Measurements from ENCODE around the gene FAM120B.

DNA sequence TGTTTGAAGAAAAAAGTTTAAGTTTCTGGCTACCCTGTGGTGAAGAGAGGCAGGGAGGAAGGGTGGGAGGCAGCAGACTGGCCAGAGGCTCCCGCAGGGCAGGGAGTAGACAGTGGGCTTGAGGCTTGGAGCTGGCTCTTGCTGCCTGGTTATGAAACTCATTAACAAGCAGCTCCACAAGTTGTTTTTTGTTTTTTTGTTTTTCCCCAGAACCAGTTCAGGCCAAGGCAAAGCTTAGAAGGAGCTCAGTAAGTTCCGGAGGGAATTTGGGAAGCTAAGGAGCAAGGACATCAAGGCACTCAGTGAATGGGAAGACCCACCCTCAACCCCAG, 19.7 kb upstream of the FAM120B start:
- TF ChIP-seq, protein P1, sequence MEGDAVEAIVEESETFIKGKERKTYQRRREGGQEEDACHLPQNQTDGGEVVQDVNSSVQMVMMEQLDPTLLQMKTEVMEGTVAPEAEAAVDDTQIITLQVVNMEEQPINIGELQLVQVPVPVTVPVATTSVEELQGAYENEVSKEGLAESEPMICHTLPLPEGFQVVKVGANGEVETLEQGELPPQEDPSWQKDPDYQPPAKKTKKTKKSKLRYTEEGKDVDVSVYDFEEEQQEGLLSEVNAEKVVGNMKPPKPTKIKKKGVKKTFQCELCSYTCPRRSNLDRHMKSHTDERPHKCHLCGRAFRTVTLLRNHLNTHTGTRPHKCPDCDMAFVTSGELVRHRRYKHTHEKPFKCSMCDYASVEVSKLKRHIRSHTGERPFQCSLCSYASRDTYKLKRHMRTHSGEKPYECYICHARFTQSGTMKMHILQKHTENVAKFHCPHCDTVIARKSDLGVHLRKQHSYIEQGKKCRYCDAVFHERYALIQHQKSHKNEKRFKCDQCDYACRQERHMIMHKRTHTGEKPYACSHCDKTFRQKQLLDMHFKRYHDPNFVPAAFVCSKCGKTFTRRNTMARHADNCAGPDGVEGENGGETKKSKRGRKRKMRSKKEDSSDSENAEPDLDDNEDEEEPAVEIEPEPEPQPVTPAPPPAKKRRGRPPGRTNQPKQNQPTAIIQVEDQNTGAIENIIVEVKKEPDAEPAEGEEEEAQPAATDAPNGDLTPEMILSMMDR (IDR thresholded peaks at IDR 0.05): no peak
- TF ChIP-seq POLR2A (IDR thresholded peaks at IDR 0.05): no peak
